GM19468 (cell line): ENCODE measurements around the gene PRELID3B.

Experiments used
- ATAC-seq: cut with Tn5 transposase; IDR thresholded peaks from one replicate; pipeline ENCODE4 v1.9.1; 2021; ENCODE audit warnings: mild to moderate bottlenecking, moderate library complexity, moderate number of reproducible peaks; ENCODE audit not compliant: unreplicated experiment; ENCODE audit errors: extremely low read depth

The PRELID3B gene

DNA sequence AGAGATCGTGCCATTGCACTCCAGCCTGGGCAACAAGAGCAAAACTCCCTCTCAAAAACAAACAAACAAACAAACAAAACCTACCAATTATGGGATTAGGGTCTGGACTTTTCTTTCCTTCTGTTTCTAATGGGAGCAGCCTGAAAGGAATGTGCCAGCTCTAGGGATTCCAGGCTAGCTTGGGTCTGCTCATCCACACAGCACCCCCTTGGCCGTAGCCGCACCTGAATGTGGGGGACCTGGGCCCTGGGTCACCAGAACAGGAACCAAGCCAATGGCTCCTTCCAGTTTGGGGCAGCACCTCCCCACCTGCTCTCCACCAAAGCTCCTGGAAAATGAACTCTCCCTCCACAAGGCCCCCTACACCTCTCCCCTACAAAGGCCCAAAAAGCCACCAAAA is 42.3 kb downstream of the PRELID3B start:
- no peak for ATAC-seq

GRCh38 chr20:58998656-58999055 is 43.9 kb downstream of the PRELID3B start:
- no peak for ATAC-seq

GRCh38 chr20:58997141-58997770 is 45.3 kb downstream of the PRELID3B start:
- ATAC-seq, result no peak

DNA sequence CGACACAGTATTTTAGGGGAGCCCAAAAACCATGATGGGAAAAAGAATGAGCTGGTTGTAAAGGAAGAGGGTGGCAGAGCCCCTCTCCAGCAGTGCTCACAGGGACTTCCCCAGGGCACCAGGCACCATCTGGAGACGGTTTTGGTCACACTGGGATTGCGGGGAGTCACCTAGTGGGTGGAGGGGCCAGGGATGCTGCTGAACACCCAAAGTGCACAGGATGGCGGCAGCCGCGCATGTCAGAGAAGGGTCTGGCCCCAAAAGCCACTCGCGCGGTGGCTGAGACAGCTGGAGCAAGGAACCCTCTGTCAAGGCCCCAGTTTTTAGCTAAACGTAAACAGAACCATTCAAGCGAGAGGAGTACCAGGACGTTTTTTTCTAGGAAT is 46.4 kb downstream of the PRELID3B start:
- no peak for ATAC-seq

GRCh38 chr20:58995461-58996225 is 46.9 kb downstream of the PRELID3B start:
- ATAC-seq, result no peak

GRCh38 chr20:58994390-58995159 is 48.0 kb downstream of the PRELID3B start:
- no peak for ATAC-seq

DNA sequence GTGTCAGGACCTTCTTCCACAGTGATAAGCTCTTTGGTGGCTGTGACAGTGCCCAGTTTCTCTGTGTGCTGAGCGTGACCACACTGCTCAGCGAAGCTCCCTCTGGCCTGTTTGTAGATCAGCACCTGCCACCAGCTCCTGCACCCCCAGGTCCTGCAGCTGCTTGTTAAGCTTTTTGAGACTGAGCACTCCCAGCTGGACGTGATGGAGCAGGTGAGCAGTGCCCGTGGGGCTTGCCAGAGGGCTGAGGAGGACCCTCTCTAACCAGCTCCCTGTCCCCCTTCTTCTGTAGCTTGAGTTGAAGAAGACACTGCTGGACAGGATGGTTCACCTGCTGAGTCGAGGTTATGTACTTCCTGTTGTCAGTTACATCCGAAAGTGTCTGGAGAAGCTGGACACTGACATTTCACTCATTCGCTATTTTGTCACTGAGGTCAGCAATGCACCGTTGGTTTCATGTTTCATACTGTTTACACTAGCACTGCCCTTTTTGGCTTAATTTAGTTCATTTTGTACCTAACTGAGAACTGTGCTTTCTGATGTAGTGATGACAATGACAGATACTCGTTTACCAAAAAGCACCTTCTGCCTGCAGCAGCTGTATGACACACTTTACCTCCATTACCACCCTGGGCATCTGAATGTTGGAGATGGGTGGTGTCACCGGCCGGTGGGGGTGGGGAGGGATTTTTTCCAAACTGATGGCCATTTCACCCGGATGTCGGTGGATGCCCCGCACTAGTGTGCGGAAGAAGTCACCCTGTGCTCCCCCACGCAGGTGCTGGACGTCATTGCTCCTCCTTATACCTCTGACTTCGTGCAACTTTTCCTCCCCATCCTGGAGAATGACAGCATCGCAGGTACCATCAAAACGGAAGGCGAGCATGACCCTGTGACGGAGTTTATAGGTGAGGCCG is 49.0 kb downstream of the PRELID3B start:
- no peak for ATAC-seq

GRCh38 chr20:58992911-58993310 is 49.7 kb downstream of the PRELID3B start:
- ATAC-seq, result no peak

DNA sequence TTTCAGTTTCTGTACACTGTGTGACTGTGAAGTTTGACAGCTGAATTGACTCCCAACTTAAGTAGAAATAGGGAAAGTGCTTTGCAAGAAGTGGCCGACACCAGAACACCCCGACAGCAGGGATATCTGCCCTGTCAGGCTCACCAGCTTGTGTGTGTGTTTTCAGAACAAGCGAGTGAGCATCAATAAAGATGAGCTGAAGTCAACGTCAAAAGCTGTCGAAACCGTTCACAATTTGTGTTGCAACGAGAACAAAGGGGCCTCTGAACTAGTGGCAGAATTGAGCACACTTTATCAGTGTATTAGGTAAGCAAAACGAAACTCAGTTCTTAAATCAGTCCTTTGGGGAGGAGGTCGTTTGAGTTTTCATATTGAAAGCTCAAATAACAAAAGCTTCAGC is 50.9 kb downstream of the PRELID3B start:
- no peak for ATAC-seq

DNA sequence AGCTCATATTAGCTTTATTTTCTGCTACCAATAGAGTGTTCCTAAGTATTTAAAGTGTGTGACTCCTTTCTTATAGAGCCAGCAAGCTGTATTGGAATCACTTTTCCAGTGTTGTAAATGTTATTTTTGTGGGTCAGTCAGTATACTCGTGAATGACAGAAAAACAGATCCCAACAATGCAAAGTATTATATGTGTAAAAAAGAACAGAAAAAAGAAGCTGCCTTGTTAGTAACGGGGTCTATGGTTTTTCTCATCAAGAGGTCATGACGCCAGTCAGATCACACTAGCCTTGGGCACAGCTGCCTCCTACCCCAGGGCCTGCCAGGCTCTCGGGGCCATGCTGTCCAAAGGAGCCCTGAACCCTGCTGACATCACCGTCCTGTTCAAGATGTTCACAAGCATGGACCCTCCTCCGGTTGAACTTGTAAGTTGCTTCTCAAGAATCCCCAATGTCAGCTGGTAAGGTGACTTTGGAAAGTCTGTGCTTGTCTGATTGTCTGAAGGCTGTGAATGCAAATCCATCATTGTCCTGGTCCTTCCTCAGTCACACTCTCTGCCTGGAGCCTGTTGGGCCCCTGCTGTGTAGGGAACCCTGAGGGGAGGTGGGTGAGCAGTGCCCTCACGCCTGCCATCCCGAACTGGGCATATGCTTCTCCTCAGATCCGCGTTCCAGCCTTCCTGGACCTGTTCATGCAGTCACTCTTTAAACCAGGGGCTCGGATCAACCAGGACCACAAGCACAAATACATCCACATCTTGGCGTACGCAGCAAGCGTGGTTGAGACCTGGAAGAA is 51.7 kb downstream of the PRELID3B start:
- no peak for ATAC-seq

GRCh38 chr20:58989196-58989595 is 53.4 kb downstream of the PRELID3B start:
- ATAC-seq, result no peak

DNA sequence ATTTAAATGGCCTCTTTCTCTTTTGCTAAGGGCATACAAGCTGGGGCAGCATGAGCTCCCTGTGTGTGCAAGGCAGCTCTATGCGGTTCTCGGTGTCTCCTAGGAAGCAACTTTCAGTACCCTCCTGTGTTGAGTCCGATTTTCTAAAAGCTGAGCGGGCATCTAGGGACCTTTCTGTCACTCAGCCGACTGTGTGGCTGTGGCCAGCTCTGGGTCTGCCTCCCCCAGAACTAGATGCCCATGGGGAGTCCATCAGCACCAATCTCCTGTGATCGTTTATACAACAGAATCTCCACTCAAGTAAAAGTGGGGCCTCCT is 54.1 kb downstream of the PRELID3B start:
- ATAC-seq, result no peak

GRCh38 chr20:58987790-58988564 is 54.6 kb downstream of the PRELID3B start:
- no peak for ATAC-seq

- ATAC-seq, result no peak
Measured at GRCh38 chr20:58986968-58987517, 55.5 kb downstream of the PRELID3B start.

- ATAC-seq, result no peak
Measured at GRCh38 chr20:58986286-58986967, 56.2 kb downstream of the PRELID3B start.

GRCh38 chr20:58985656-58986055 is 56.9 kb downstream of the PRELID3B start:
- ATAC-seq, result no peak

GRCh38 chr20:58984691-58985090 is 57.9 kb downstream of the PRELID3B start:
- no peak for ATAC-seq
